Measurements from ENCODE around the gene MOCS3. TPM values are rescaled to one million over a fixed set of nuclear protein-coding genes. Genes with fewer than 3 reads are reported as not detected.

The MOCS3 gene
- total and polyA plus RNA-seq, 2 experiments from 2014 or later: 5.3 to 11.5 TPM

DNA sequence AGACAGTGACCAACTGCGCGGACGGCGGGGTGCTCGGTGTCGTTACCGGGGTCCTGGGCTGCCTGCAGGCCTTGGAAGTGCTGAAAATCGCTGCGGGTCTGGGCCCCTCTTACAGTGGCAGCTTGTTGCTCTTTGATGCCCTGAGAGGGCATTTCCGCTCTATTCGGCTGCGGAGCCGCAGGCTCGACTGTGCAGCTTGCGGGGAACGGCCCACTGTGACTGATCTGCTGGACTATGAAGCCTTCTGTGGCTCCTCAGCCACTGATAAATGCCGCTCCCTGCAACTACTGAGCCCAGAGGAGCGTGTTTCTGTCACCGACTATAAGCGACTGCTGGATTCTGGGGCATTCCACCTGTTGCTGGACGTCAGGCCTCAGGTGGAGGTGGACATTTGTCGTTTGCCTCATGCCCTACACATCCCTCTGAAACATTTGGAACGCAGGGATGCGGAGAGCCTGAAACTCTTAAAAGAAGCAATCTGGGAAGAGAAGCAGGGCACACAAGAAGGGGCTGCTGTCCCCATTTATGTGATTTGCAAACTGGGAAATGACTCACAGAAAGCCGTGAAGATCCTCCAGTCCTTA lies 1.0 kb downstream of the MOCS3 start:
- Histone ChIP-seq H3K9me2 (ENCODE audit: insufficient read depth) (no peaks in the 10 kb centered on the region), H3K9ac (peak overlapping the region; percentile 97), H3K4me3 (peak overlapping the region; percentile 88), H3K27ac (peak overlapping the region; percentile 92), H2AFZ (peak overlapping the region; percentile 84; the same call in 1 of the 2 replicates), H3K9me3 (ENCODE audit: low read depth) (no peaks in the 10 kb centered on the region), H3K4me1 (ENCODE audit: insufficient read depth) (peaks cover 41% of the 10 kb centered on the region), H3K36me3 (ENCODE audit: low read depth) (peaks cover 10% of the 10 kb centered on the region; the same call in 1 of the 2 replicates), H3K27me3 (replicated peaks; ENCODE audit: insufficient read depth) (no peaks in the 10 kb centered on the region), H3K4me2 (ENCODE audit: unreplicated experiment) (peak overlapping the region; percentile 88), H3F3A (ENCODE audit: insufficient read depth) (0 out of 2 replicates have a peak, but pooled peaks cover 9% of the 10 kb centered on the region), H3K79me2 (ENCODE audit: insufficient read depth) (peaks cover 79% of the 10 kb centered on the region), H4K20me1 (ENCODE audit: insufficient read depth) (peaks cover 4% of the 10 kb centered on the region; the same call in 1 of the 2 replicates)
- no peak for DNase-seq
- in situ Hi-C loops (cut with MboI): no loop called here
- 54% methylated on average over 25 of the region's 25 CpGs for WGBS, 2 experiments (ENCODE audit: low coverage in 1 of 2, low lambda C conversion rate in 2 of 2, missing lambda C conversion rate in 2 of 2)
- no peak for TF ChIP-seq EZH2 (IDR thresholded peaks at IDR 0.05; ENCODE audit: insufficient read depth, poor library complexity, severe bottlenecking)

DNA sequence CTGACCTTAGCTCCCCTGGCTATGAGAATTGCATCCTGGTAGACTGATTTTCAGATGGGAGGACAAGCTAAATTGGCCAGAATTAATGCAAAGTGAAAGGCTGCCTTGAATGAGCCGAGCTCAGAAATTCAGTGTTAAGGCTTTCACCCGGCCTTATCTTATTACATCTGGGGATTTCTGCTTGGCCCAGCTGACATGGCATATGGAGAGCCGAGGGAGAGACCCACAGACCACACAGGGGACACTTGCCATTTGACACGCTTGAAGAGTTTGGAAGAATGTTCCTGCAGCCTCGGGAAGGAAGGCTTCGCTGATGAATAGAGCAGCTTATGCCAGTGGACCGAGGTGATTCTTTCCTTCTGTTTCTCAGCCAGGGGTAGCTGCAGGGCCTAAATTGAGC lies 9.0 kb downstream of the MOCS3 start:
- Histone ChIP-seq H3F3A (ENCODE audit: insufficient read depth) (0 out of 2 replicates have a peak, but pooled peaks cover 9% of the 10 kb centered on the region), H3K79me2 (ENCODE audit: insufficient read depth) (peaks cover 5% of the 10 kb centered on the region; the same call in 1 of the 2 replicates), H3K9me3 (ENCODE audit: low read depth) (no peaks in the 10 kb centered on the region), H3K9me2 (ENCODE audit: insufficient read depth) (no peaks in the 10 kb centered on the region), H3K36me3 (ENCODE audit: low read depth) (no peaks in the 10 kb centered on the region), H3K9ac (no peak overlapping the region), H3K4me3 (no peak overlapping the region), H3K27ac (no peak overlapping the region), H2AFZ (no peak overlapping the region), H3K27me3 (replicated peaks; ENCODE audit: insufficient read depth) (no peaks in the 10 kb centered on the region), H3K4me1 (ENCODE audit: insufficient read depth) (no peaks in the 10 kb centered on the region), H4K20me1 (ENCODE audit: insufficient read depth) (no peaks in the 10 kb centered on the region), H3K4me2 (ENCODE audit: unreplicated experiment) (no peak overlapping the region)
- no peak for DNase-seq
- 45 to 46% methylated on average over 7 of the region's 7 CpGs for WGBS, 2 experiments (ENCODE audit: low coverage in 1 of 2, low lambda C conversion rate in 2 of 2, missing lambda C conversion rate in 2 of 2)
- TF ChIP-seq EZH2phosphoT487 (IDR thresholded peaks at IDR 0.05; ENCODE audit: insufficient read depth, low read depth): no peak
- in situ Hi-C loops (cut with MboI): no loop called here

DNA sequence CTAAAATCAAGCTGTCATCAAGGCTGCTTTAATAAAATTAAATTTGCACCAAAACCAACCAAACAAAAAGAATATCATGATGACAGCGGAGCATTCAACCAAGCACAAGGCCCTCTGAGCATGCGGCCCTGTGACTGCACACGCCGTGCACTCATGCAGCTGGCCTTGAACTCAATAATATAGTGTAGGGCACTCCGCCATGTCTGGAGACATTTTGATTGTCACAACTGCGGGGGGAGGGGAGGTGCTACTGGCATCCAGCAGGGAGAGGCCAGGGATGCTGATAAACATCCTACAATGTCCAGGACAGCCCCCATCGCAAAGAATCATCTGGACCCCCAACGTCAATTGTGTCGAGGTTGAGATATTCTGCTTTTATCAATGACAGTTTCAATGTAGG lies 9.7 kb downstream of the MOCS3 start:
- Histone ChIP-seq H3F3A (ENCODE audit: insufficient read depth) (0 out of 2 replicates have a peak, but pooled peaks cover 8% of the 10 kb centered on the region), H3K36me3 (ENCODE audit: low read depth) (no peaks in the 10 kb centered on the region), H3K4me1 (ENCODE audit: insufficient read depth) (no peaks in the 10 kb centered on the region), H2AFZ (no peak overlapping the region), H3K4me3 (no peak overlapping the region), H3K27me3 (replicated peaks; ENCODE audit: insufficient read depth) (no peaks in the 10 kb centered on the region), H3K9me2 (ENCODE audit: insufficient read depth) (no peaks in the 10 kb centered on the region), H3K4me2 (ENCODE audit: unreplicated experiment) (no peak overlapping the region), H4K20me1 (ENCODE audit: insufficient read depth) (no peaks in the 10 kb centered on the region), H3K9me3 (ENCODE audit: low read depth) (no peaks in the 10 kb centered on the region), H3K9ac (no peak overlapping the region), H3K27ac (no peak overlapping the region), H3K79me2 (ENCODE audit: insufficient read depth) (no peaks in the 10 kb centered on the region)
- 71 to 72% methylated on average over 9 of the region's 9 CpGs for WGBS, 2 experiments (ENCODE audit: low coverage in 1 of 2, low lambda C conversion rate in 2 of 2, missing lambda C conversion rate in 2 of 2)
- in situ Hi-C loops (cut with MboI): no loop called here
- TF ChIP-seq EZH2phosphoT487 (IDR thresholded peaks at IDR 0.05; ENCODE audit: insufficient read depth, low read depth): no peak
- DNase-seq: no peak

DNA sequence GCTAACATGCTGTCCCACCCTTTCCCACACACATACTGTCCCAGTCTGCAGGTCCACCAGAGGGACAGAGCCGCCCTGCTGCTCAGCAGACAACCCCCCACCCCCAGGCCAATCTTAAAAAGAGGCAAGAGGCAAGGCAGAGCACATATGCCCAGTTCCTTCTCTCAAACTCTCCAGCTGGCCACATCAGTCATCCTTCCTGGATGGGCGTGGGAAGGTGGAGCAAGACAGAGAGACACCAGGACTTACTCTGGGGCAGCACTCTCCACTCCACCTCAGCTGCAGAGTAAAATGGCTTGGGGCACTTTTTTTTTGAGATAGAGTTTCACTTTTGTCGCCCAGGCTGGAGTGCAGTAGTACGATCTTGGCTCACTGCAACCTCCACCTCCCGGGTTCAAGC lies 10.8 kb downstream of the MOCS3 start:
- Histone ChIP-seq H3K9me3 (ENCODE audit: low read depth) (no peaks in the 10 kb centered on the region), H3K4me1 (ENCODE audit: insufficient read depth) (no peaks in the 10 kb centered on the region), H3K79me2 (ENCODE audit: insufficient read depth) (no peaks in the 10 kb centered on the region), H3K27me3 (replicated peaks; ENCODE audit: insufficient read depth) (no peaks in the 10 kb centered on the region), H3K4me2 (ENCODE audit: unreplicated experiment) (no peak overlapping the region), H3K9me2 (ENCODE audit: insufficient read depth) (no peaks in the 10 kb centered on the region), H3F3A (ENCODE audit: insufficient read depth) (no peaks in the 10 kb centered on the region), H3K36me3 (ENCODE audit: low read depth) (no peaks in the 10 kb centered on the region), H3K27ac (no peak overlapping the region), H4K20me1 (ENCODE audit: insufficient read depth) (no peaks in the 10 kb centered on the region), H3K9ac (no peak overlapping the region), H2AFZ (no peak overlapping the region), H3K4me3 (no peak overlapping the region)
- TF ChIP-seq EZH2phosphoT487 (IDR thresholded peaks at IDR 0.05; ENCODE audit: insufficient read depth, low read depth) (no peak), EZH2 (IDR thresholded peaks at IDR 0.05; ENCODE audit: insufficient read depth, poor library complexity, severe bottlenecking) (no peak)
- DNase-seq: no peak
- WGBS, 2 experiments (ENCODE audit: low coverage in 1 of 2, low lambda C conversion rate in 2 of 2, missing lambda C conversion rate in 2 of 2): 75% methylated on average over 5 of the region's 5 CpGs
- in situ Hi-C loops (cut with MboI): no loop called here

DNA sequence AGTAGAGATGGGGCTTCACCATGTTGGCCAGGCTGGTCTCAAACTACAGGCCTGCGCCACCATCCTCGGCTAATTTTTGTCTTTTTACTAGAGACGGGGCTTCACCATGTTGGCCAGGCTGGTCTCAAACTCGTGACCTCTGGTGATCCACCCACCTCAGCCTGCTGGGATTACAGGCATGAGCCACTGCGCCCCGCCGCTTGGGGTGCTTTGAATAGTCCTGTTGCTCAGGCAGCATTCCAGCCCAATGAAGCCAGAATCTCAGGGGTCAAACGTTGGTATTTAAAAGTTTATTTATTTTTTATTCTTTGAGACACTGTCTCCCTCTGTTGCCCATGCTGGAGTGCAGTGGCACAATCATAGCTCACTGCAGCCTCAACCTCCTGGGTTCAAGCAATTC lies 11.3 kb downstream of the MOCS3 start:
- no peak for TF ChIP-seq EZH2phosphoT487 (IDR thresholded peaks at IDR 0.05; ENCODE audit: insufficient read depth, low read depth)
- TF ChIP-seq EZH2 (IDR thresholded peaks at IDR 0.05; ENCODE audit: insufficient read depth, poor library complexity, severe bottlenecking): no peak
- 52 to 56% methylated on average over 8 of the region's 8 CpGs for WGBS, 2 experiments (ENCODE audit: low coverage in 1 of 2, low lambda C conversion rate in 2 of 2, missing lambda C conversion rate in 2 of 2)

More for the DNA sequence above, 11.3 kb downstream of the MOCS3 start:
- H3F3A ChIP-seq (ENCODE audit: insufficient read depth): no peaks in the 10 kb centered on the region
- H4K20me1 ChIP-seq (ENCODE audit: insufficient read depth): no peaks in the 10 kb centered on the region
- in situ Hi-C loops (cut with MboI): no loop called here
- H3K9ac ChIP-seq: no peak overlapping the region
- no peak for DNase-seq
- no peak overlapping the region for H3K27ac ChIP-seq
- H2AFZ ChIP-seq: no peak overlapping the region
- no peaks in the 10 kb centered on the region for H3K79me2 ChIP-seq (ENCODE audit: insufficient read depth)
- H3K9me3 ChIP-seq (ENCODE audit: low read depth): no peaks in the 10 kb centered on the region
- H3K27me3 ChIP-seq (replicated peaks; ENCODE audit: insufficient read depth): no peaks in the 10 kb centered on the region
- H3K4me3 ChIP-seq: no peak overlapping the region
- H3K4me1 ChIP-seq (ENCODE audit: insufficient read depth): no peaks in the 10 kb centered on the region
- no peak overlapping the region for H3K4me2 ChIP-seq (ENCODE audit: unreplicated experiment)
- no peaks in the 10 kb centered on the region for H3K9me2 ChIP-seq (ENCODE audit: insufficient read depth)
- no peaks in the 10 kb centered on the region for H3K36me3 ChIP-seq (ENCODE audit: low read depth)
